ENCODE results near the gene TNIK. TPM values are rescaled to one million over a fixed set of nuclear protein-coding genes. Genes with fewer than 3 reads are reported as not detected.
A peak's percentile ranks its signal among the peaks of the same experiment; 100 is the strongest.

Gene TNIK
- polyA plus RNA-seq, 1 donor, result 32.3 TPM

GRCh38 chr3:171330938-171331337, 129.3 kb downstream of the TNIK start:
- Histone ChIP-seq H3K9me3 (ENCODE audit: control insufficient read depth, low read depth, low read length) (no peaks in the 10 kb centered on the region), H3K4me3 (ENCODE audit: low read length) (no peak overlapping the region), H3K27ac (ENCODE audit: low read length) (no peak overlapping the region), H3K4me1 (ENCODE audit: control insufficient read depth, insufficient read depth, low read length) (peaks cover 7% of the 10 kb centered on the region), H3K27me3 (ENCODE audit: control insufficient read depth, insufficient read depth, low read length) (no peaks in the 10 kb centered on the region), H3K36me3 (ENCODE audit: control insufficient read depth, insufficient read depth, low read length) (no peaks in the 10 kb centered on the region)
- no CpG with 5 or more reads among the region's 3 CpGs for WGBS (ENCODE audit: insufficient coverage, low lambda C conversion rate)
- no peak for DNase-seq

- 80% methylated on average over 1 of the region's 4 CpGs for WGBS (ENCODE audit: insufficient coverage, low lambda C conversion rate)
- Histone ChIP-seq H3K9me3 (ENCODE audit: control insufficient read depth, low read depth, low read length) (no peaks in the 10 kb centered on the region), H3K4me1 (ENCODE audit: control insufficient read depth, insufficient read depth, low read length) (peaks cover 5% of the 10 kb centered on the region), H3K27me3 (ENCODE audit: control insufficient read depth, insufficient read depth, low read length) (no peaks in the 10 kb centered on the region), H3K4me3 (ENCODE audit: low read length) (no peak overlapping the region), H3K36me3 (ENCODE audit: control insufficient read depth, insufficient read depth, low read length) (no peaks in the 10 kb centered on the region), H3K27ac (ENCODE audit: low read length) (no peak overlapping the region)
- no peak for DNase-seq
Measured at GRCh38 chr3:171329746-171330145, 130.5 kb downstream of the TNIK start.

GRCh38 chr3:171328419-171329082, 131.7 kb downstream of the TNIK start:
- no peaks in the 10 kb centered on the region for H3K36me3 ChIP-seq (ENCODE audit: control insufficient read depth, insufficient read depth, low read length)
- no peaks in the 10 kb centered on the region for H3K4me1 ChIP-seq (ENCODE audit: control insufficient read depth, insufficient read depth, low read length)
- DNase-seq, result peak in 1 of 2 donors; percentile 51
- WGBS (ENCODE audit: insufficient coverage, low lambda C conversion rate), result no CpG with 5 or more reads among the region's 3 CpGs
- no peaks in the 10 kb centered on the region for H3K9me3 ChIP-seq (ENCODE audit: control insufficient read depth, low read depth, low read length)
- no peak overlapping the region for H3K27ac ChIP-seq (ENCODE audit: low read length)
- H3K4me3 ChIP-seq (ENCODE audit: low read length), result no peak overlapping the region
- H3K27me3 ChIP-seq (ENCODE audit: control insufficient read depth, insufficient read depth, low read length), result no peaks in the 10 kb centered on the region

GRCh38 chr3:171327441-171328174, 132.6 kb downstream of the TNIK start:
- no CpG with 5 or more reads among the region's 7 CpGs for WGBS (ENCODE audit: insufficient coverage, low lambda C conversion rate)
- DNase-seq, result no peak
- Histone ChIP-seq H3K4me1 (ENCODE audit: control insufficient read depth, insufficient read depth, low read length) (no peaks in the 10 kb centered on the region), H3K4me3 (ENCODE audit: low read length) (no peak overlapping the region), H3K27me3 (ENCODE audit: control insufficient read depth, insufficient read depth, low read length) (no peaks in the 10 kb centered on the region), H3K36me3 (ENCODE audit: control insufficient read depth, insufficient read depth, low read length) (no peaks in the 10 kb centered on the region), H3K27ac (ENCODE audit: low read length) (no peak overlapping the region), H3K9me3 (ENCODE audit: control insufficient read depth, low read depth, low read length) (no peaks in the 10 kb centered on the region)

- Histone ChIP-seq H3K4me3 (ENCODE audit: low read length) (no peak overlapping the region), H3K27ac (ENCODE audit: low read length) (no peak overlapping the region), H3K4me1 (ENCODE audit: control insufficient read depth, insufficient read depth, low read length) (no peaks in the 10 kb centered on the region), H3K9me3 (ENCODE audit: control insufficient read depth, low read depth, low read length) (no peaks in the 10 kb centered on the region), H3K36me3 (ENCODE audit: control insufficient read depth, insufficient read depth, low read length) (no peaks in the 10 kb centered on the region), H3K27me3 (ENCODE audit: control insufficient read depth, insufficient read depth, low read length) (no peaks in the 10 kb centered on the region)
- no CpG with 5 or more reads among the region's 1 CpG for WGBS (ENCODE audit: insufficient coverage, low lambda C conversion rate)
- no peak for DNase-seq
Measured at GRCh38 chr3:171326717-171327440, 133.3 kb downstream of the TNIK start.

- WGBS (ENCODE audit: insufficient coverage, low lambda C conversion rate), result 100% methylated on average over 1 of the region's 3 CpGs
- no peaks in the 10 kb centered on the region for H3K9me3 ChIP-seq (ENCODE audit: control insufficient read depth, low read depth, low read length)
- H3K27ac ChIP-seq (ENCODE audit: low read length), result no peak overlapping the region
- no peak overlapping the region for H3K4me3 ChIP-seq (ENCODE audit: low read length)
- no peak for DNase-seq
- no peaks in the 10 kb centered on the region for H3K27me3 ChIP-seq (ENCODE audit: control insufficient read depth, insufficient read depth, low read length)
- no peaks in the 10 kb centered on the region for H3K36me3 ChIP-seq (ENCODE audit: control insufficient read depth, insufficient read depth, low read length)
- no peaks in the 10 kb centered on the region for H3K4me1 ChIP-seq (ENCODE audit: control insufficient read depth, insufficient read depth, low read length)
Measured at GRCh38 chr3:171323938-171324536, 136.2 kb downstream of the TNIK start.

GRCh38 chr3:171321559-171322360, 138.4 kb downstream of the TNIK start:
- no peaks in the 10 kb centered on the region for H3K4me1 ChIP-seq (ENCODE audit: control insufficient read depth, insufficient read depth, low read length)
- no peak overlapping the region for H3K27ac ChIP-seq (ENCODE audit: low read length)
- H3K36me3 ChIP-seq (ENCODE audit: control insufficient read depth, insufficient read depth, low read length), result no peaks in the 10 kb centered on the region
- DNase-seq, result no peak
- H3K9me3 ChIP-seq (ENCODE audit: control insufficient read depth, low read depth, low read length), result no peaks in the 10 kb centered on the region
- 100% methylated on average over 1 of the region's 3 CpGs for WGBS (ENCODE audit: insufficient coverage, low lambda C conversion rate)
- H3K4me3 ChIP-seq (ENCODE audit: low read length), result no peak overlapping the region
- no peaks in the 10 kb centered on the region for H3K27me3 ChIP-seq (ENCODE audit: control insufficient read depth, insufficient read depth, low read length)

- no peaks in the 10 kb centered on the region for H3K4me1 ChIP-seq (ENCODE audit: control insufficient read depth, insufficient read depth, low read length)
- 89% methylated on average over 1 of the region's 7 CpGs for WGBS (ENCODE audit: insufficient coverage, low lambda C conversion rate)
- H3K27me3 ChIP-seq (ENCODE audit: control insufficient read depth, insufficient read depth, low read length), result no peaks in the 10 kb centered on the region
- no peak overlapping the region for H3K4me3 ChIP-seq (ENCODE audit: low read length)
- no peak for DNase-seq
- no peaks in the 10 kb centered on the region for H3K9me3 ChIP-seq (ENCODE audit: control insufficient read depth, low read depth, low read length)
- H3K36me3 ChIP-seq (ENCODE audit: control insufficient read depth, insufficient read depth, low read length), result no peaks in the 10 kb centered on the region
- H3K27ac ChIP-seq (ENCODE audit: low read length), result no peak overlapping the region
Measured at GRCh38 chr3:171320750-171321558, 139.3 kb downstream of the TNIK start.

- peak; percentile 14 to 50 for DNase-seq
- no CpG with 5 or more reads among the region's 2 CpGs for WGBS (ENCODE audit: insufficient coverage, low lambda C conversion rate)
- no peak overlapping the region for H3K27ac ChIP-seq (ENCODE audit: low read length)
- no peaks in the 10 kb centered on the region for H3K4me1 ChIP-seq (ENCODE audit: control insufficient read depth, insufficient read depth, low read length)
- no peaks in the 10 kb centered on the region for H3K27me3 ChIP-seq (ENCODE audit: control insufficient read depth, insufficient read depth, low read length)
- no peak overlapping the region for H3K4me3 ChIP-seq (ENCODE audit: low read length)
- H3K9me3 ChIP-seq (ENCODE audit: control insufficient read depth, low read depth, low read length), result no peaks in the 10 kb centered on the region
- no peaks in the 10 kb centered on the region for H3K36me3 ChIP-seq (ENCODE audit: control insufficient read depth, insufficient read depth, low read length)
Measured at GRCh38 chr3:171317171-171317570, 143.0 kb downstream of the TNIK start.

Data from large intestine (tissue), 3 donors.